Esophagus muscularis mucosa (tissue), 4 donors: Measurements from ENCODE around the gene KSR1. TPM values are rescaled to one million over a fixed set of nuclear protein-coding genes. Genes with fewer than 3 reads are reported as not detected.

Source experiments
- DNase-seq: peaks from one replicate; pipeline ENCODE4 v3.0.0-alpha.2; 2017; ENCODE audit errors: extremely low spot score
- H3K27ac ChIP-seq, 4 donors: fragments of 200-600 bp; sonication (generic); replicated peaks in 1 of 4; 1 replicate in 3 of 4; 2 replicates in 1 of 4; pipeline ENCODE4 v1.5.1; 2016 to 2019; ENCODE audit warnings: mild to moderate bottlenecking in 1 of 4
- H3K27me3 ChIP-seq, 4 donors: fragments of 200-600 bp; sonication (generic); one replicate each; pipeline versions ENCODE4 v1.5.1 to v1.6.0; 2016 to 2019
- H3K36me3 ChIP-seq, 4 donors: fragments of 200-600 bp; sonication (generic); one replicate each; pipeline ENCODE4 v1.5.1; 2016 to 2019
- H3K4me1 ChIP-seq, 4 donors: fragments of 200-600 bp; sonication (generic); one replicate each; pipeline ENCODE4 v1.5.1; 2016 to 2019
- H3K4me3 ChIP-seq, 4 donors: fragments of 200-600 bp; sonication (generic); 1 replicate in 2 of 4; 2 replicates in 2 of 4; pipeline ENCODE4 v1.5.1; 2016 to 2019; ENCODE audit warnings: mild to moderate bottlenecking in 4 of 4, moderate library complexity in 1 of 4
- H3K9me3 ChIP-seq, 4 donors: fragments of 200-600 bp; sonication (generic); 1 replicate in 3 of 4; 2 replicates in 1 of 4; pipeline ENCODE4 v1.5.1; 2016 to 2019
- EP300 ChIP-seq: sonication (generic); formaldehyde crosslinking; IDR thresholded peaks from one replicate; pipeline ENCODE4 v1.6.1; 2017; ENCODE audit warnings: antibody characterized with exemption
- POLR2A ChIP-seq: fragments of 450-650 bp; IDR thresholded peaks from one replicate; pipeline ENCODE4 v1.6.1; 2017; ENCODE audit warnings: antibody characterized with exemption, moderate library complexity, mild to moderate bottlenecking, low read depth
- POLR2AphosphoS5 ChIP-seq, 2 donors: sonication (generic); formaldehyde crosslinking; IDR thresholded peaks; one replicate each; pipeline ENCODE4 v1.6.1; 2017; ENCODE audit warnings: antibody characterized with exemption in 2 of 2
- WGBS: methylation state at CpG from one replicate; pipeline ENCODE4 v1.1.5; 2018; 5-methylcytosine and 5-hydroxymethylcytosine counted together
- intact Hi-C: fragments of 100-400 bp; cut with DNase I; formaldehyde crosslinking; loops from one replicate; pipeline ENCODE4 v1.15.1; 2023
- total RNA-seq, 4 donors: library from RNA; depleted of rRNA; stranded (reverse); fragments of >200 nt; gene quantifications; one replicate each; pipeline versions ENCODE4 v1.1.0 to v1.2.1, GENCODE V29; 2016
- TF ChIP-seq, protein P1 (sequence below), 3 experiments: fragments of 200-600 bp in 2 of 3; fragments of 450-650 bp in 1 of 3; sonication (generic) in 2 of 3; IDR thresholded peaks; one replicate each; pipeline ENCODE4 v1.5.1; 2017 to 2019; ENCODE audit warnings: antibody characterized with exemption in 3 of 3, mild to moderate bottlenecking in 2 of 3, moderate library complexity in 1 of 3

Gene KSR1
- total RNA-seq, 4 donors from 2014 or later: 13.3 to 18.9 (median 13.7) TPM

DNA sequence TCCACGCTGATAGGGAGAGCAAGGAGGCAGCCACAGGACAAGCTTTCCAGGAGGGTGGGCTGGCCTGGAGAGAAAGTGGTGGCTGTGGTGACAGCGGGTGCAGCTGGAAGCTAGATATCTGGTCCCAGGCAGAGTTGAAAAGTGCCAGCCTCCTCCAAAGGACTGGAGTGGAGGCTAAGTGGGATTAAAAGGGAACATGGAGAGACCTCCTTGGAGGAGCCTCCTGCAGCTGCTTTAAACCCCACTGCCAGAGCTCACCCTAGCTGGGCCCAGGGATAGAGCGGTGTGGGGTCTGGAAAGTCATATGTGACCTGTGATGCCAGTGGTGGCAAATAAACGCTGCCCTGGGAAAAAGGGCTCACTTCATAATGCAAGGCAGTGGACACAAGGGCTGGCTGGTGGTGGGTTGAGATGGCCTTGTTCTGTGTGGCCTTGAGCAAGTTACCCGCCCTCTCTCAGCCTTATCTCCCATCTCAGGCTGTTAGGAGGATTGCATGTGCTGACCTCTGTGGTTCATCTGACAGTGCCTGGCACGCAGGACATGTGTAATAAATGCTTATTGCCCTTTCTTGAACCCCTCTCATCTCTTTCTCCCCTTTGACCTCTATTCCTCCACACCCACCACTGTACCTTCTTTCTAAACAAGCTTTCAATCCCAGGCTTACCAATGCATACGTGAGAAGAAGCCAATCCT is 113.8 kb downstream of the KSR1 start:
- 95% methylated on average over 7 of the region's 7 CpGs for WGBS
- DNase-seq: no peak
- H3K9me3 ChIP-seq: no peaks in the 10 kb centered on the region
- TF ChIP-seq EP300 (no peak), POLR2AphosphoS5 (IDR thresholded peaks at IDR 0.05) (no peak), POLR2A (no peak)
- TF ChIP-seq, protein P1, sequence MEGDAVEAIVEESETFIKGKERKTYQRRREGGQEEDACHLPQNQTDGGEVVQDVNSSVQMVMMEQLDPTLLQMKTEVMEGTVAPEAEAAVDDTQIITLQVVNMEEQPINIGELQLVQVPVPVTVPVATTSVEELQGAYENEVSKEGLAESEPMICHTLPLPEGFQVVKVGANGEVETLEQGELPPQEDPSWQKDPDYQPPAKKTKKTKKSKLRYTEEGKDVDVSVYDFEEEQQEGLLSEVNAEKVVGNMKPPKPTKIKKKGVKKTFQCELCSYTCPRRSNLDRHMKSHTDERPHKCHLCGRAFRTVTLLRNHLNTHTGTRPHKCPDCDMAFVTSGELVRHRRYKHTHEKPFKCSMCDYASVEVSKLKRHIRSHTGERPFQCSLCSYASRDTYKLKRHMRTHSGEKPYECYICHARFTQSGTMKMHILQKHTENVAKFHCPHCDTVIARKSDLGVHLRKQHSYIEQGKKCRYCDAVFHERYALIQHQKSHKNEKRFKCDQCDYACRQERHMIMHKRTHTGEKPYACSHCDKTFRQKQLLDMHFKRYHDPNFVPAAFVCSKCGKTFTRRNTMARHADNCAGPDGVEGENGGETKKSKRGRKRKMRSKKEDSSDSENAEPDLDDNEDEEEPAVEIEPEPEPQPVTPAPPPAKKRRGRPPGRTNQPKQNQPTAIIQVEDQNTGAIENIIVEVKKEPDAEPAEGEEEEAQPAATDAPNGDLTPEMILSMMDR (IDR thresholded peaks at IDR 0.05): no peak
- no peaks in the 10 kb centered on the region for H3K36me3 ChIP-seq
- no peak overlapping the region for H3K27ac ChIP-seq
- H3K4me1 ChIP-seq: peaks cover 14 to 43% (median 40%) of the 10 kb centered on the region in 4 donors
- intact Hi-C loops: no loop called here
- H3K27me3 ChIP-seq: no peaks in the 10 kb centered on the region
- no peak overlapping the region for H3K4me3 ChIP-seq

DNA sequence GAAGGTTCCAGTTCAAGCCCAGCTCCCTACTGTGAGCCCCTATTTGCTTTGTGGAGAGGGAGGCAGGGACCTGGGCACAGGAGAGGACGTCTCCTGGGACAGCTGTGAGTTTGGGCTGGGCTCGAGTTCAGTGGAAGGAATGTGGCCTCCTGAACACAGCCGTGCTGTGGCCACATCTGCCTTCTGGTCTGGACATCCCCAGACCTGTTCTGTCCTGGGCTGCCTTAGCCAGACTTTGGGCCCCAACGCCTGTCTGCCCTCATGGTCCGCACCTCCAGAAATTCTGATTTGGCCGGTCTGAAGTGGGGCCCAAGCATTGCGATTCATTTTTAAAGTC is 114.3 kb downstream of the KSR1 start:
- intact Hi-C loops: no loop called here
- DNase-seq: no peak
- no peak overlapping the region for H3K27ac ChIP-seq
- no peak overlapping the region for H3K4me3 ChIP-seq
- H3K4me1 ChIP-seq: peaks cover 14 to 43% (median 40%) of the 10 kb centered on the region in 4 donors
- WGBS: 87% methylated on average over 6 of the region's 7 CpGs
- no peaks in the 10 kb centered on the region for H3K27me3 ChIP-seq
- TF ChIP-seq POLR2AphosphoS5 (IDR thresholded peaks at IDR 0.05) (no peak), EP300 (no peak), POLR2A (no peak)
- TF ChIP-seq, protein P1 (IDR thresholded peaks at IDR 0.05): no peak
- no peaks in the 10 kb centered on the region for H3K36me3 ChIP-seq
- H3K9me3 ChIP-seq: no peaks in the 10 kb centered on the region

DNA sequence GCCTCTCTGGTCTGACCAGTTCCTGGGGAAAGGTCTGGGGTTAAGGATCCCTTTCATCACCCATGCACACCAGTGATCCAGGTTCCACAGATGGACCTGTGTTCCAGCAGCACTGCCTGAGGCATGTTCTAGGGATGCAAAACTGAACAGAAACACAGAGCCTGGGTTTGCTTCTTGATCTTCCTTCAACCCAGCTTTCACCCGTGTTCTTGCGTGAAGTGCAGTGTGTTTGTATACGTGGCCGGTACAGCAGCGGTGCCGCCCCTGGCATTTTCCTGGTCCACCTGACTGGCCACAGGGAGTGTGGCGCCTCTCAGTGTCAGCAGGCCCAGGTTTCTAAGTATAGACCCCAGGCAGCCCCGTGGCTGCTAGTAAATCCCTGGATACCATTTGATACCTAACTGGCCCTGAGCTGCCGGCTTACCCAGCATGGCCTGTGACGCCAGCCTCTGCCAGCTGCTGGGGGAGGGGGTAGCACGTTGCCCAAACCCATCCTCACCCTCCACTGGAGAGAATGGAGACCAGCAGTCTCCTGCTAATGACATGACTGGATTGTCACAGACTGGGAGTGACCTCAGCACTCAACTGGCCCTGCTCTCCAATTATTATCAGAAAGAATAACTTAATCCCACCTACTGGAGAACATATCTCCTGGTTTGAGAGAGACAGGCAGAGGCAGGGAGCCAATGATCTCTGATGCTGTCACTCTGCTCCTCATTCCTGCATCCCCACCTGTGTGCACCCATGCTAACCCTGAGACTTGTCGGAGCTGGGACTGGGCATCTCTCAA is 115.5 kb downstream of the KSR1 start:
- H3K4me3 ChIP-seq: no peak overlapping the region
- H3K27ac ChIP-seq: no peak overlapping the region
- no peaks in the 10 kb centered on the region for H3K9me3 ChIP-seq
- H3K27me3 ChIP-seq: no peaks in the 10 kb centered on the region
- peaks cover 7 to 40% (median 33%) of the 10 kb centered on the region in 4 donors for H3K4me1 ChIP-seq
- intact Hi-C loops: no loop called here
- H3K36me3 ChIP-seq: no peaks in the 10 kb centered on the region
- TF ChIP-seq, protein P1 (IDR thresholded peaks at IDR 0.05): no peak
- TF ChIP-seq POLR2A: no peak
- TF ChIP-seq EP300: no peak
- no peak for TF ChIP-seq POLR2AphosphoS5 (IDR thresholded peaks at IDR 0.05)
- WGBS: 95% methylated on average over 11 of the region's 12 CpGs
- no peak for DNase-seq

DNA sequence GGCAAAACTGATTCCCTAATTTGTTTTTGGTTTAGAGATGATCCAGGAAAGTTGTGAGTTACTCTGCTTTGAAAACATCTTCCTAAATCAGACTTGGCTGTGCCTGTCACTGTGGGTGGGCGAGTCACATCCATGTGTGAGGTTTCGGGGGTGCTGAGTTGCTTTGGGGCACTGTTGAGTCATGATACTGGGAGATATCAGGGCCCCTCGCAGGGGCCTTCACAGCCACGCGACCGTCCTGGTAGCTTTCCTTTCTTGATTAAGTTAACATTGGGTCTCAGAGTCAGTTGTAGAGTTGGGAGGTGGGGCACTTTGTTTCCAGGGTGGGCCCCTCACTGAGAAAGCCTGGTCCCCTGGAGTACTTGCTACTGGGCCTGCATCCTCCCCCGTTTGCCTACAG is 116.4 kb downstream of the KSR1 start:
- H3K27me3 ChIP-seq: no peaks in the 10 kb centered on the region
- DNase-seq: no peak
- H3K4me1 ChIP-seq: peaks cover 10 to 41% (median 35%) of the 10 kb centered on the region in 4 donors
- H3K9me3 ChIP-seq: no peaks in the 10 kb centered on the region
- H3K27ac ChIP-seq: no peak overlapping the region
- 89% methylated on average over 7 of the region's 7 CpGs for WGBS
- H3K36me3 ChIP-seq: peaks cover 0 to 6% (median 0%) of the 10 kb centered on the region in 4 donors
- H3K4me3 ChIP-seq: no peak overlapping the region
- TF ChIP-seq, protein P1 (IDR thresholded peaks at IDR 0.05): no peak
- TF ChIP-seq EP300: no peak
- no peak for TF ChIP-seq POLR2AphosphoS5 (IDR thresholded peaks at IDR 0.05)
- no peak for TF ChIP-seq POLR2A
- intact Hi-C loops: no loop called here
